T-cell (primary cell): ENCODE measurements around the gene RPTOR. TPM values are rescaled to one million over a fixed set of nuclear protein-coding genes. Genes with fewer than 3 reads are reported as not detected.

ENCODE experiments used
- ATAC-seq, 4 experiments: fragments of 200-7000 bp in 3 of 4; fragments of 150-1000 bp in 1 of 4; cut with Tn5 transposase; replicated peaks in 1 of 4; 1 replicate in 3 of 4; 2 replicates in 1 of 4; pipeline ENCODE4 v1.10.0; 2021; ENCODE audit warnings: moderate library complexity in 3 of 4, mild to moderate bottlenecking in 2 of 4, moderate number of reproducible peaks in 1 of 4
- CTCF ChIA-PET, 2 donors: fragments of 300-600 bp; sonication (Branson Sonifier 250); formaldehyde crosslinking; loops; one replicate each; lab custom pipeline; 2022; ENCODE audit warnings: antibody characterized with exemption in 2 of 2; lab: Charles Lee
- POLR2A ChIA-PET, 2 donors: fragments of 300-600 bp; sonication (Branson Sonifier 250); formaldehyde crosslinking; loops; one replicate each; lab custom pipeline; 2022; ENCODE audit warnings: antibody characterized with exemption in 2 of 2; lab: Charles Lee
- DNase-seq, 35 experiments: peaks; one replicate each; pipeline versions ENCODE4 v3.0.0 to v3.0.0-alpha.2; 2013 to 2023
- H3K27ac ChIP-seq: one replicate; pipeline ENCODE4 v1.5.1; 2013; ENCODE audit warnings: low read length
- H3K27me3 ChIP-seq, 2 experiments: replicated peaks in 1 of 2; 1 replicate in 1 of 2; 2 replicates in 1 of 2; pipeline versions ENCODE4 v1.6.1 to v1.7.0; 2013; ENCODE audit warnings: low read length in 1 of 2, mixed read lengths in 1 of 2; ENCODE audit not compliant: control insufficient read depth in 2 of 2, insufficient read depth in 2 of 2; ENCODE audit errors: extremely low read depth in 1 of 2
- H3K36me3 ChIP-seq, 2 donors: 1 replicate in 1 of 2; 2 replicates in 1 of 2; pipeline versions ENCODE4 v1.6.1 to v1.7.0; 2013; ENCODE audit warnings: low read length in 1 of 2; ENCODE audit not compliant: control insufficient read depth in 2 of 2, insufficient read depth in 1 of 2; ENCODE audit errors: extremely low read depth in 1 of 2
- H3K4me1 ChIP-seq, 2 experiments: 1 replicate in 1 of 2; 2 replicates in 1 of 2; pipeline versions ENCODE4 v1.6.1 to v1.7.0; 2013; ENCODE audit warnings: low read length in 2 of 2, mixed read lengths in 1 of 2; ENCODE audit not compliant: insufficient read depth in 2 of 2, control insufficient read depth in 1 of 2; ENCODE audit errors: extremely low read depth in 1 of 2
- H3K4me3 ChIP-seq, 2 donors: 1 replicate in 1 of 2; 2 replicates in 1 of 2; pipeline versions ENCODE4 v1.5.1 to v1.7.0; 2013; ENCODE audit warnings: mild to moderate bottlenecking in 2 of 2, low read length in 1 of 2, moderate library complexity in 1 of 2; ENCODE audit not compliant: control insufficient read depth in 1 of 2; ENCODE audit errors: extremely low read depth in 1 of 2
- H3K9me3 ChIP-seq: 2 replicates; pipeline ENCODE4 v1.7.0; 2013
- H3K27ac Mint-ChIP-seq, 2 donors: one replicate each; pipeline ENCODE4 v1.8.0; 2020 to 2021; ENCODE audit warnings: mild to moderate bottlenecking in 2 of 2, mixed read lengths in 2 of 2
- H3K27me3 Mint-ChIP-seq, 2 donors: one replicate each; pipeline ENCODE4 v1.8.0; 2021 to 2022; ENCODE audit warnings: mixed read lengths in 2 of 2
- H3K36me3 Mint-ChIP-seq: one replicate; pipeline ENCODE4 v1.8.0; 2021; ENCODE audit warnings: mixed read lengths
- H3K4me1 Mint-ChIP-seq, 3 donors: one replicate each; pipeline ENCODE4 v1.8.0; 2020 to 2022; ENCODE audit warnings: mixed read lengths in 3 of 3, mild to moderate bottlenecking in 1 of 3
- H3K4me3 Mint-ChIP-seq, 3 donors: one replicate each; pipeline ENCODE4 v1.8.0; 2020 to 2022; ENCODE audit warnings: mild to moderate bottlenecking in 3 of 3, mixed read lengths in 3 of 3, moderate library complexity in 3 of 3
- H3K9me3 Mint-ChIP-seq, 3 donors: one replicate each; pipeline ENCODE4 v1.8.0; 2020 to 2022; ENCODE audit warnings: mixed read lengths in 3 of 3
- WGBS: methylation state at CpG from one replicate; pipeline ENCODE4 v1.1.5; 2013; ENCODE audit warnings: missing lambda C conversion rate; ENCODE audit not compliant: insufficient coverage; 5-methylcytosine and 5-hydroxymethylcytosine counted together
- total RNA-seq, 35 experiments: library from RNA in 6 of 35; stranded (reverse) in 6 of 35; fragments of 120-200 nt in 1 of 35; gene quantifications; one replicate each; pipeline versions ENCODE4 v1.2.1 to v1.2.4 and lab custom pipeline; 2013 to 2026

RPTOR gene
- total RNA-seq, 5 donors from 2014 or later (not counting 1 experiment from before 2014, with no cell fraction given): 59.4 to 76.8 (median 71.4) TPM

DNA sequence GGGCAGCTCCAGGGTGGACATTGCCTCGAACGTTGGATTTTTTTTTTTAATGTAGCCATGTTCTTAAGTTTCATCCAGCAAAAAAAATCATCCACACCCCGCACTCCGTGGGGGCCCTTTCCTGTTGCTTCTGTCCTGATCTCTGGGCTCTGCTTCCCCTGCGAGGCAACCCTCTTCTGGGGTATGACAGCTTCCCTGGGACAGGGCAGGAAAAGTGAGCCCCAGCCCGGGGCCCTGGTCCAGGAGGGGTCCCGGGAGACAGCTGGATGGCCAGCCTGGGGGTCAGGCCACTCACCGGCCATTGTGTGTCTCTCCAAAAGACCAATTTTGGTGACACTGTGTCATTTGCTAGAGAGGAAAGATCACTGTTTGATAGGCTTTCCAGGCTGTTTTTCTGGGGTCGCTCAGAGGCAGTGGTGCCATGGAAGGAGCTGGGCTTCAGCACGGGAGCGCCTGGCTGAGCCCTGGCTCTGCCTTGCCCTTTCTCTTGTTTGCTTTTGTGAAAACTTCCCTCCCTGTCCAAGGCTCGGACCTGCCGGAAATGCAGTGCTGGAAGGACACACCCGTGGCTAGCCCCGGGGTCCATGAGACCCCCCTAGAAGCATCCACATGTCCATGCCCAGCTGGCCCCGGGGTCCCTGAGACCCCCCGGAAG is 406.0 kb downstream of the RPTOR start:
- Histone ChIP-seq H3K9me3 (no peaks in the 10 kb centered on the region), H3K4me1 (peaks cover 0 to 13% of the 10 kb centered on the region in 2 experiments), H3K27ac (no peak overlapping the region), H3K27me3 (no peaks in the 10 kb centered on the region), H3K4me3 (no peak overlapping the region), H3K36me3 (peaks cover 30 to 70% of the 10 kb centered on the region in 2 donors)
- no peaks in the 10 kb centered on the region for H3K9me3 Mint-ChIP-seq
- ChIA-PET CTCF (no interaction called here), POLR2A (no interaction called here)
- ATAC-seq (no peak), DNase-seq (no peak)
- peaks cover 35% of the 10 kb centered on the region for H3K36me3 Mint-ChIP-seq
- H3K27me3 Mint-ChIP-seq: no peaks in the 10 kb centered on the region
- no peak overlapping the region for H3K27ac Mint-ChIP-seq
- peaks cover 0 to 2% (median 0%) of the 10 kb centered on the region in 3 donors for H3K4me1 Mint-ChIP-seq
- no peak overlapping the region for H3K4me3 Mint-ChIP-seq
- 97% methylated on average over 16 of the region's 17 CpGs for WGBS

DNA sequence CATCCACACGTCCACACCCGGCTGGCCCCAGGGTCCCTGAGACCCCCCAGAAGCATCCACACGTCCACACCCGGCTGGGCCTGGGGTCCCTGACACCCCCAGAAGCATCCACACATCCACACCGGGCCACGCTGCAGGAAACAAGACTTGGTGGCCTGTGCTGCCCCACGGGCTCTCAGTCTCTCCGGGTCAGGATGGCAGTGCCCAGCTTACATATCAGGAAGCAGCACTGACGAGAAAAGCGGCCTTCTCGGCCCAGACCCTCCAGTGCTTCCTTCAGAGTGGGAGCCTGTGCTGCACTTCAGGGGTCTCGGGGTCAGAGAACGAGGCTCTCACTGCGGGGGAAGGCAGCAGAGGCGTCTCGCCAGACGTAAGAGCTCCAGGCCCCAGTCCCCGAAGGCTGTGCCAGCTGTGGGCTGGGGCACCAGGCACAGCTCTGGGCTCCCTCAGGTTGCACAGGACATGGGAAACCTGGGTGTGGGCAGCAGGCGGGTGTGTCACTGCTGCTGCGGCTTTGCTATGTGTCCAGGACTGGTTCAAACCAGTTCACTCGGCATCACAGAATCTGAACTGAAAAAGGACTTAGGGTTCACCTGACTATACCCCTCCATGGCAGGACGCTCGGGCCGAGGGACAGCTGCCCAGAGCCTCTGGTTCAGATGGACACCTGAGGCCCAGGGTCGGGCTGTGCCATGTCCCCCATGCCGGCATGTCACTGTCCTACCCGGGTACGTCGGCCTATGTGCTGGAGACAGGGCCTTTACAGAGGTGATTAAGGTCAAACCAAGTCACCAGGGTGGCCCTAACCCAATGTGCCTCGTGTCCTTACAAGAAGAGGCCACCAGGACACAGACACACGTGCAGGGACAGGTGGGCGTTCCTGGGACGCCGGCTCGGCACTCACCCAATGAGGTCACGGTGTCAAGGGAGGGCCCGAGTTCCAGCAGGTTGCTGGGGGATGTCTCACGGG is 406.8 kb downstream of the RPTOR start:
- POLR2A ChIA-PET: no interaction called here
- Mint-ChIP-seq H3K27me3 (no peaks in the 10 kb centered on the region), H3K4me3 (no peak overlapping the region), H3K4me1 (peaks cover 0 to 2% (median 0%) of the 10 kb centered on the region in 3 donors), H3K9me3 (no peaks in the 10 kb centered on the region), H3K36me3 (peaks cover 27% of the 10 kb centered on the region), H3K27ac (no peak overlapping the region)
- Histone ChIP-seq H3K36me3 (peaks cover 22 to 62% of the 10 kb centered on the region in 2 donors), H3K27ac (no peak overlapping the region), H3K27me3 (no peaks in the 10 kb centered on the region), H3K4me1 (peaks cover 0 to 13% of the 10 kb centered on the region in 2 experiments), H3K4me3 (no peak overlapping the region), H3K9me3 (no peaks in the 10 kb centered on the region)
- DNase-seq (no peak), ATAC-seq (no peak)
- CTCF ChIA-PET: no interaction called here
- WGBS: 96% methylated on average over 36 of the region's 38 CpGs

DNA sequence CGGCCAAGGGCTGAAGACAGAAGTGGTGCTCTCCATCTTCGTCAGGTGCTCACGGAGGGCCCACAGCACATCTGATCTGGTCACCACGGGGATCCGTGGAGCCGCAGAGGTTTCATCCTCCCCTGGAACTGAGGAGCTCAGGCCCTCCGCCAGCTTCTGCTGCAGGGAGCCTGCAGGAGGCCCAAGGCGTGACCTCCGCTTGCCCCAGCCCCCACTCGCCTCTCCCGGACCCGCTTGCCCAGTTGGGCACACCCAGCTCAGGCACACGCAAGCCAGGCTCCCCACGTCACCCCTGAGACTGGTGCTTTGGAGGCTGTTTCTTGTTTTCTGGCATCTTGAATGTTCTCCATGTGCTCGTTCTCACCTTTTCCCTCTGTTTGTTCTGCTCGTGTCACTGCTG is 407.7 kb downstream of the RPTOR start:
- DNase-seq (no peak), ATAC-seq (no peak)
- Histone ChIP-seq H3K27me3 (no peaks in the 10 kb centered on the region), H3K9me3 (no peaks in the 10 kb centered on the region), H3K4me3 (no peak overlapping the region), H3K36me3 (peaks cover 21 to 54% of the 10 kb centered on the region in 2 donors), H3K27ac (no peak overlapping the region), H3K4me1 (peaks cover 0 to 13% of the 10 kb centered on the region in 2 experiments)
- Mint-ChIP-seq H3K4me3 (no peak overlapping the region), H3K27ac (no peak overlapping the region), H3K9me3 (no peaks in the 10 kb centered on the region), H3K27me3 (no peaks in the 10 kb centered on the region), H3K36me3 (peaks cover 18% of the 10 kb centered on the region), H3K4me1 (peaks cover 0 to 2% (median 0%) of the 10 kb centered on the region in 3 donors)
- POLR2A ChIA-PET: no interaction called here
- CTCF ChIA-PET: no interaction called here
- WGBS: 94% methylated on average over 14 of the region's 16 CpGs

DNA sequence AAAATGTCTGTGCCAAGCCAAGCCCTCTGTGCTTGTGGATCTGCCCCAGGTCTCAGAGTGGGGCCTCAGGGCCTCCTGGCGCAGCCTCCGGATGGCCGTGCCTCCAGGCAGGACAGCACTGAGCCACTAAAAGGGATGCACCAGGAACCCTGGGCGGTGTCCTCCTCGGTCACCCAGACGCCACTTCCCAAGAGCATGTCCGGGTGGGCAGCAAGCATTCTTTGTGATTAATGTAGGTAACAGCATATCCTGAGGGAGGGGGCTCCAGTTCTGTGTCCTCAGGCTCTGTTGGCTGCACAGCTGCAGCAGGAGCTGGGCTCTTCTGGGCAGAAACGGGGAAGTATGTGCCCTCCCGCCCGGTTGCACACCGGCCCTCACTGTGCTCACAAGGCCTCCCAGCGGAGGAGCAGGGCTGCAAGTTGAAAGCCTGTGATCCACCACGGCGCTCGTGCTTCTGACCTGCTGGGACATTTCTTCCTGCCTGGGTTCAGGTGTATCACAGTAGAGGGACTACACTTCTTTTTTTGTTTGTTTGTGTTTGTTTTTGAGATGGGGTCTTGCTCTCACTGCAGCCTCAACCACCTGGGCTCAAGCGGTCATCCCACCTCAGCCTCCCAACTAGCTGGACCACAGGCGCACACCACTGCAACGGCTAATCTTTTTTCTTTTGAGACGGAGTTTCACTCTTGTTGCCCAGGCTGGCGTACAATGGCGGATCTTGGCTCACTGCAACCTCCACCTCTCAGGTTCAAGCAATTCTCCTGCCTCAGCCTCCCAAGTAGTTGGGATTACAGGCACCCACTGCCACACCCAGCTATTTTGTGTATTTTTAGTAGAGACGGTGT is 409.1 kb downstream of the RPTOR start:
- CTCF ChIA-PET: no interaction called here
- ATAC-seq (no peak), DNase-seq (no peak)
- Histone ChIP-seq H3K27ac (no peak overlapping the region), H3K4me1 (peaks cover 0 to 13% of the 10 kb centered on the region in 2 experiments), H3K36me3 (peaks cover 21 to 42% of the 10 kb centered on the region in 2 donors), H3K4me3 (no peak overlapping the region), H3K9me3 (no peaks in the 10 kb centered on the region), H3K27me3 (no peaks in the 10 kb centered on the region)
- H3K4me1 Mint-ChIP-seq: peaks cover 0 to 2% (median 0%) of the 10 kb centered on the region in 3 donors
- no peak overlapping the region for H3K4me3 Mint-ChIP-seq
- H3K9me3 Mint-ChIP-seq: no peaks in the 10 kb centered on the region
- POLR2A ChIA-PET: no interaction called here
- WGBS: 95% methylated on average over 18 of the region's 22 CpGs
- H3K36me3 Mint-ChIP-seq: peaks cover 17% of the 10 kb centered on the region
- H3K27me3 Mint-ChIP-seq: no peaks in the 10 kb centered on the region
- H3K27ac Mint-ChIP-seq: no peak overlapping the region

DNA sequence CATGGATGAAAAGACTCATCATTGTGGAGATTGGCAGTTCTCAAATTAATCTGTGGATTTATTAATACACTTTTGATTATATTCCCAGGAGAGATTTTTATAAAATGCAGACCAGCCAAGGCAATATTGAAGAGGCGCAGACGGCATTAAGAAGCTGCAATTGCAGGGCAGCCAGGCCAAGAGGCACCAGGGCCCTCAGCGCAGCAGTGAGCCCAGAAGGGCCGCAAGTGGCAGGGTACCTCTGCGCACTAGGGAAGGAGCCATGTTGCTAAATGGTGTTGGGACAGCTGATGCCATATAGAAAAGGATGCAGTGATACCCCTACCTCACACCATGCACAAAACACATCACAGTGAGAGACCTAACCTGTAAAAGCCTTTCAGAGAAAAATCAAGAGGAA is 410.4 kb downstream of the RPTOR start:
- WGBS: 100% methylated on average over 2 of the region's 5 CpGs
- no peaks in the 10 kb centered on the region for H3K9me3 Mint-ChIP-seq
- no peaks in the 10 kb centered on the region for H3K27me3 Mint-ChIP-seq
- DNase-seq (no peak), ATAC-seq (no peak)
- H3K27me3 ChIP-seq: no peaks in the 10 kb centered on the region
- no peak overlapping the region for H3K4me3 ChIP-seq
- ChIA-PET POLR2A (no interaction called here), CTCF (no interaction called here)
- peaks cover 25 to 31% of the 10 kb centered on the region in 2 donors for H3K36me3 ChIP-seq
- H3K27ac Mint-ChIP-seq: no peak overlapping the region
- H3K4me3 Mint-ChIP-seq: no peak overlapping the region
- H3K9me3 ChIP-seq: no peaks in the 10 kb centered on the region
- no peak overlapping the region for H3K27ac ChIP-seq
- H3K4me1 ChIP-seq: peaks cover 0 to 11% of the 10 kb centered on the region in 2 experiments
- peaks cover 13% of the 10 kb centered on the region for H3K36me3 Mint-ChIP-seq
- H3K4me1 Mint-ChIP-seq: peaks cover 0 to 2% (median 0%) of the 10 kb centered on the region in 3 donors
